ENCODE results near the gene ZMAT3. TPM values are rescaled to one million over a fixed set of nuclear protein-coding genes. Genes with fewer than 3 reads are reported as not detected.

ZMAT3 gene
- total RNA-seq, 1 donor from 2014 or later, result 8.6 TPM

GRCh38 chr3:179038216-179038898 lies 33.3 kb downstream of the ZMAT3 start:
- Mint-ChIP-seq H3K36me3 (no peaks in the 10 kb centered on the region), H3K27ac (no peak overlapping the region), H3K9me3 (peaks cover 10% of the 10 kb centered on the region), H3K4me3 (no peak overlapping the region), H3K27me3 (ENCODE audit: insufficient read depth, low read depth) (no peaks in the 10 kb centered on the region), H3K4me1 (no peaks in the 10 kb centered on the region)
- TF ChIP-seq EZH2 (IDR thresholded peaks at IDR 0.05) (no peak), EZH2phosphoT487 (IDR thresholded peaks at IDR 0.05) (no peak)
- TF ChIP-seq, protein P1, sequence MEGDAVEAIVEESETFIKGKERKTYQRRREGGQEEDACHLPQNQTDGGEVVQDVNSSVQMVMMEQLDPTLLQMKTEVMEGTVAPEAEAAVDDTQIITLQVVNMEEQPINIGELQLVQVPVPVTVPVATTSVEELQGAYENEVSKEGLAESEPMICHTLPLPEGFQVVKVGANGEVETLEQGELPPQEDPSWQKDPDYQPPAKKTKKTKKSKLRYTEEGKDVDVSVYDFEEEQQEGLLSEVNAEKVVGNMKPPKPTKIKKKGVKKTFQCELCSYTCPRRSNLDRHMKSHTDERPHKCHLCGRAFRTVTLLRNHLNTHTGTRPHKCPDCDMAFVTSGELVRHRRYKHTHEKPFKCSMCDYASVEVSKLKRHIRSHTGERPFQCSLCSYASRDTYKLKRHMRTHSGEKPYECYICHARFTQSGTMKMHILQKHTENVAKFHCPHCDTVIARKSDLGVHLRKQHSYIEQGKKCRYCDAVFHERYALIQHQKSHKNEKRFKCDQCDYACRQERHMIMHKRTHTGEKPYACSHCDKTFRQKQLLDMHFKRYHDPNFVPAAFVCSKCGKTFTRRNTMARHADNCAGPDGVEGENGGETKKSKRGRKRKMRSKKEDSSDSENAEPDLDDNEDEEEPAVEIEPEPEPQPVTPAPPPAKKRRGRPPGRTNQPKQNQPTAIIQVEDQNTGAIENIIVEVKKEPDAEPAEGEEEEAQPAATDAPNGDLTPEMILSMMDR (IDR thresholded peaks at IDR 0.05), result no peak
- Histone ChIP-seq H3K4me2 (no peak overlapping the region), H3K9me3 (ENCODE audit: low read depth) (no peaks in the 10 kb centered on the region), H3K4me3 (no peak overlapping the region), H3K79me2 (ENCODE audit: low read depth) (no peaks in the 10 kb centered on the region), H4K20me1 (ENCODE audit: low read depth) (no peaks in the 10 kb centered on the region), H3K27me3 (no peaks in the 10 kb centered on the region), H3K4me1 (no peaks in the 10 kb centered on the region), H3K36me3 (no peaks in the 10 kb centered on the region), H3K27ac (no peak overlapping the region), H3K9ac (no peak overlapping the region), H3F3A (ENCODE audit: low read depth) (no peaks in the 10 kb centered on the region), H2AFZ (replicated peaks) (no peak overlapping the region)
- no peak for DNase-seq (ENCODE audit: low spot score)

DNA sequence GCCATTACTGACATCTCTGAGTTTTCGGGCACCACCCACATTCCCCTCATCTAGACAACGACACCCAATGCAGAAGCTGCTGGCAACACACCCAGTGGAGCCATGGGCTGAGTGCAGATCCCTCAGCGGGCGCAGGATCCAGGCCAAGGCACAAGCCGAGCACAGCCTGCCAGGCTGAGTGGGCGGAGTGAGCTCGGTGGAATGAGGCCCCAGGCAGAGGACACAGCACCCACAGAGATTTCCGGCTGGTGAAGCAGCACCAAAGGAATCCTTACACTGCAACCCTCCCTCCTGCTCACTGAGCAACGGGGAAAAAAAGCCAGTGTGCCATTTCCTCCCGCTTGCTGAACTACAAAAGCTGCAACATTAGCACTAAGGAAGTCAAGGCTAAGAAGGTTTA lies 34.3 kb downstream of the ZMAT3 start:
- Histone ChIP-seq H3K4me1 (no peaks in the 10 kb centered on the region), H3K27me3 (no peaks in the 10 kb centered on the region), H2AFZ (replicated peaks) (no peak overlapping the region), H3F3A (ENCODE audit: low read depth) (no peaks in the 10 kb centered on the region), H3K9me3 (ENCODE audit: low read depth) (no peaks in the 10 kb centered on the region), H3K79me2 (ENCODE audit: low read depth) (no peaks in the 10 kb centered on the region), H3K9ac (no peak overlapping the region), H3K4me3 (no peak overlapping the region), H4K20me1 (ENCODE audit: low read depth) (no peaks in the 10 kb centered on the region), H3K4me2 (no peak overlapping the region), H3K27ac (no peak overlapping the region), H3K36me3 (no peaks in the 10 kb centered on the region)
- H3K4me3 Mint-ChIP-seq, result no peak overlapping the region
- no peaks in the 10 kb centered on the region for H3K36me3 Mint-ChIP-seq
- TF ChIP-seq, protein P1 (IDR thresholded peaks at IDR 0.05), result no peak
- TF ChIP-seq EZH2phosphoT487 (IDR thresholded peaks at IDR 0.05) (no peak), EZH2 (IDR thresholded peaks at IDR 0.05) (no peak)
- H3K4me1 Mint-ChIP-seq, result no peaks in the 10 kb centered on the region
- DNase-seq (ENCODE audit: low spot score), result no peak
- H3K27me3 Mint-ChIP-seq (ENCODE audit: insufficient read depth, low read depth), result no peaks in the 10 kb centered on the region
- H3K27ac Mint-ChIP-seq, result no peak overlapping the region
- peaks cover 3% of the 10 kb centered on the region for H3K9me3 Mint-ChIP-seq

- TF ChIP-seq EZH2phosphoT487 (IDR thresholded peaks at IDR 0.05), result no peak
- no peak for TF ChIP-seq EZH2 (IDR thresholded peaks at IDR 0.05)
- TF ChIP-seq, protein P1 (IDR thresholded peaks at IDR 0.05), result no peak
- H3K9me3 Mint-ChIP-seq, result peaks cover 5% of the 10 kb centered on the region
- DNase-seq (ENCODE audit: low spot score), result no peak
- no peak overlapping the region for H3K9ac ChIP-seq
- no peaks in the 10 kb centered on the region for H3K27me3 Mint-ChIP-seq (ENCODE audit: insufficient read depth, low read depth)
- no peaks in the 10 kb centered on the region for H3K79me2 ChIP-seq (ENCODE audit: low read depth)
- no peaks in the 10 kb centered on the region for H4K20me1 ChIP-seq (ENCODE audit: low read depth)
- H3K4me1 Mint-ChIP-seq, result no peaks in the 10 kb centered on the region
- H3K4me3 Mint-ChIP-seq, result no peak overlapping the region
- H3K9me3 ChIP-seq (ENCODE audit: low read depth), result no peaks in the 10 kb centered on the region
- H3K27ac Mint-ChIP-seq, result no peak overlapping the region
- H3K27ac ChIP-seq, result no peak overlapping the region
- no peaks in the 10 kb centered on the region for H3K4me1 ChIP-seq
- H3K36me3 ChIP-seq, result no peaks in the 10 kb centered on the region
- H3K4me3 ChIP-seq, result no peak overlapping the region
- H3F3A ChIP-seq (ENCODE audit: low read depth), result no peaks in the 10 kb centered on the region
- H3K36me3 Mint-ChIP-seq, result no peaks in the 10 kb centered on the region
- H3K27me3 ChIP-seq, result no peaks in the 10 kb centered on the region
- no peak overlapping the region for H2AFZ ChIP-seq (replicated peaks)
- H3K4me2 ChIP-seq, result no peak overlapping the region
Observed at GRCh38 chr3:179036626-179037300, 34.8 kb downstream of the ZMAT3 start.

All from neural progenitor cell (in vitro differentiated cells).